ENCODE measurements around the gene RPN1. TPM values are rescaled to one million over a fixed set of nuclear protein-coding genes. Genes with fewer than 3 reads are reported as not detected.
A peak's percentile ranks its signal among the peaks of the same experiment; 100 is the strongest.
"Not testable (repeated sequence)": the region's sequence is repeated elsewhere in the genome, so short reads cannot be mapped to it uniquely, and the experiment has no call there.

The RPN1 gene
- total RNA-seq, 2 experiments from 2014 or later = 157 to 162 TPM

DNA sequence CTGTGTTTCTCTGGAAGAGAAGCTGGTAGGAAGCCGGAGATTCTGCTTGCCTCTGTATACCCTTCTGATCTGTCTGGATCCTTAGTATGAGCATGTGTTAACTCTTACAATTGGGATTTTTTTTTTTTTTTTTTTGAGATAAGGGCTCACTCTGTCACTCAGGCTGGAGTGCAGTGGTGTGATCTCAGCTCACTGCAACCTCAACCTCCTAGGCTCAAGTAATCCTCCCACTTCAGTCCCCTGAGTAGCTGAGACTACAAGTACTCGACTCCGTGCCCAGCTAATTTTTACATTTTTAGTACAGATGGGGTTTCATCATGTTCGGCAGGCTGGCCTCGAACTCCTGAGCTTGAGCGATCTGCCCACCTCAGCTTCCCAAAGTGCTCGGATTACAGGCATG lies 44.5 kb downstream of the RPN1 start:
- Mint-ChIP-seq H3K4me3 (no peak overlapping the region), H3K4me1 (ENCODE audit: low read depth) (no peaks in the 10 kb centered on the region), H3K27me3 (ENCODE audit: low read depth) (peaks cover 5% of the 10 kb centered on the region), H3K9me3 (ENCODE audit: insufficient read depth) (no peaks in the 10 kb centered on the region), H3K36me3 (ENCODE audit: low read depth) (no peaks in the 10 kb centered on the region), H3K27ac (no peak overlapping the region)
- no peak for DNase-seq
- ChIA-PET POLR2A (no interaction called here), CTCF (interaction anchor here (0.6 to 3.7 kb wide), 7 partner anchors 10 to 269 kb away, joined by 3 to 23 read pairs (median 4); no protein-coding TSS in a partner anchor)
- ATAC-seq = no peak

GRCh38 chr3:128605091-128606046 lies 45.2 kb downstream of the RPN1 start:
- Mint-ChIP-seq H3K36me3 (ENCODE audit: low read depth) (no peaks in the 10 kb centered on the region), H3K27ac (no peak overlapping the region), H3K4me1 (ENCODE audit: low read depth) (no peaks in the 10 kb centered on the region), H3K27me3 (ENCODE audit: low read depth) (peaks cover 5% of the 10 kb centered on the region), H3K9me3 (ENCODE audit: insufficient read depth) (no peaks in the 10 kb centered on the region), H3K4me3 (no peak overlapping the region)
- CTCF ChIA-PET = interaction anchor here (0.6 to 3.7 kb wide), 5 partner anchors 9 to 270 kb away, joined by 3 to 23 read pairs (median 6); no protein-coding TSS in a partner anchor
- POLR2A ChIA-PET = interaction anchor here (0.7 kb wide), 1 partner anchor 12 kb away, joined by 3 read pairs; no protein-coding TSS in a partner anchor
- ATAC-seq (no peak), DNase-seq (no peak)

GRCh38 chr3:128603811-128604775 lies 46.5 kb downstream of the RPN1 start:
- POLR2A ChIA-PET = interaction anchor here (0.7 kb wide), 1 partner anchor 13 kb away, joined by 3 read pairs; no protein-coding TSS in a partner anchor
- no peaks in the 10 kb centered on the region for H3K9me3 Mint-ChIP-seq (ENCODE audit: insufficient read depth)
- no peaks in the 10 kb centered on the region for H3K36me3 Mint-ChIP-seq (ENCODE audit: low read depth)
- peaks cover 5% of the 10 kb centered on the region for H3K27me3 Mint-ChIP-seq (ENCODE audit: low read depth)
- no peaks in the 10 kb centered on the region for H3K4me1 Mint-ChIP-seq (ENCODE audit: low read depth)
- no peak overlapping the region for H3K27ac Mint-ChIP-seq
- no peak for ATAC-seq
- CTCF ChIA-PET = interaction anchor here (2.9 kb wide), 1 partner anchor 121 kb away, joined by 8 read pairs; no protein-coding TSS in a partner anchor
- no peak overlapping the region for H3K4me3 Mint-ChIP-seq
- DNase-seq = no peak

DNA sequence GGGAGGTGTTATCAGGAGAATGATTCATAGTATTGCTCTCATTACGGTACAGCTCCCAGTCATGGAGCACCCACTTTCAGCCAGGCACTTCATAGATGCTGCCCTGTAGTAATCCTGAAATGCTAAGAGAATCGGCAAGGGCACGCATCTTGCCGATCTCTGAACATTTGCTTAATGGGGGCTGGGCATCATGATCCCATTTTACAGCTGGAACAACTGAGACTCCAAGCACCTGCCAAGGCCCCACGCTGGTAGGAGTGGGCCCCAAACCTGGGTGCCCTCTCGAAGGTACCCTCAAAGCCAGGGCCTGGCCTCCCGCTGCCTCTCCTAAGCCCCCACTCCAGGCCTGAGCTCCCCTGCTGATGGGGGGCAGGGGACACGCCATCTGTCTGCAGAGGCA lies 47.3 kb downstream of the RPN1 start:
- ATAC-seq (no peak), DNase-seq (no peak)
- ChIA-PET POLR2A (no interaction called here), CTCF (no interaction called here)
- H3K4me1 Mint-ChIP-seq (ENCODE audit: low read depth) = no peaks in the 10 kb centered on the region
- no peak overlapping the region for H3K27ac Mint-ChIP-seq
- no peaks in the 10 kb centered on the region for H3K9me3 Mint-ChIP-seq (ENCODE audit: insufficient read depth)
- H3K4me3 Mint-ChIP-seq = no peak overlapping the region
- peaks cover 5% of the 10 kb centered on the region for H3K27me3 Mint-ChIP-seq (ENCODE audit: low read depth)
- no peaks in the 10 kb centered on the region for H3K36me3 Mint-ChIP-seq (ENCODE audit: low read depth)

DNA sequence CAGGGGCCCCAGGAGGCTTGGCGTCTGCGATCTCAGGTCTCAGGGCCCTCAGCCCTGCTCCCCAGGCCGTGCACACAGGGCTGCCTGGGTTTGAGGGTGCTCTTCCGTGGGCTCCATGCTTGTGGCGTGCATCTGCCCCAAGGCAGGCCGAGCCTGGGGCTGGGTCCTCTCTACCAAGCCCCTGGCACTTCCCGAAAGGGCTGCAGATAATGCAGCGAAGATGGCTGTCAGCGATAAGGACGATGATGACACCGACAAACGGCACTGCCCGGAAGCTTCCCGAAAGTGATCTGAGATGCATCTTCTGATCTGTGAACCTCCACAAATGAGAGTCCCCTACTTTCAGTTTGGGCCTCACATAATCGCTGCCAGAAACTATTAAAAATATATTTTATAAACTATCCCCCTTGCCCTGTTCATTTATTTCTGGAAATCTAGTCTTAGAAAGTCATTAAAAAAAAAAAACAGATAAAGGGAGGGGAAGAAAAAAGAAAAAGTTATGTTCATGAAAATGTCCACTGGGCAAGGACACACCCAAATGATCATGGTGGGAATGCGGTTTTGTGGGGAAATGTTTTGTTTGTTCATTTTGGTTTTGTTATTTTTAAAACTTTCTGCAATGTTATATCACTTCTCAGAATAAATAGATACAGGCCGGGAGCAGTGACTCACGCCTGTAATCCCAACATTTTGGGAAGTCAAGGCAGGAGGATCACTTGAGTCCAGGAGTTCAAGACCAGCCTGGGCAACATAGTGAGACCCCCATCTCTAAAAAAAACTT lies 51.5 kb downstream of the RPN1 start:
- Mint-ChIP-seq H3K4me3 (no peak overlapping the region), H3K27me3 (ENCODE audit: low read depth) (no peaks in the 10 kb centered on the region), H3K4me1 (ENCODE audit: low read depth) (peaks cover 15% of the 10 kb centered on the region), H3K36me3 (ENCODE audit: low read depth) (no peaks in the 10 kb centered on the region), H3K9me3 (ENCODE audit: insufficient read depth) (no peaks in the 10 kb centered on the region), H3K27ac (no peak overlapping the region)
- DNase-seq (no peak), ATAC-seq (no peak)
- ChIA-PET POLR2A (no interaction called here), CTCF (interaction anchor here (1.1 kb wide), 1 partner anchor 19 kb away, joined by 3 read pairs; no protein-coding TSS in a partner anchor)

DNA sequence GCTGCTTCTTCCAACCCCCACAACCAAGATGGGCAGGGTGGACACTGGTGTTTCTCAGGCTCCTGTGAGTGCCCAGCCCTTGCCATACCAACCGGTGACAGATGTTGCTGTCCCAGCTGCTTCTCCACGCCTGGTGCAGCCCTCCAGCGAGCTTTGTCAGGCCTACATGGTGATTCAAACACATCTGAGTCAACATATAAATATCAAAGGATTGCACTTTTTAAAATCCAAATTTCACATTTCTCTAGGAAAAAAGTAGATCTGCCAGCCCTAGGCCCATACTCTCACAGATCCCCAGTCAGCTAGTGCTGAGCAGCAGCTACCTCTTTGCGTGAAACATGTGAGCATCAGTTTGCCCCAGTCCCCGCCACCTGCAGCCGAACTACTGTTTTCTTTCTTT lies 52.7 kb downstream of the RPN1 start:
- ATAC-seq (no peak), DNase-seq (no peak)
- ChIA-PET POLR2A (no interaction called here), CTCF (interaction anchor here (2.7 kb wide), 1 partner anchor 10 kb away, joined by 18 read pairs; no protein-coding TSS in a partner anchor)
- Mint-ChIP-seq H3K27me3 (ENCODE audit: low read depth) (no peaks in the 10 kb centered on the region), H3K4me3 (no peak overlapping the region), H3K9me3 (ENCODE audit: insufficient read depth) (no peaks in the 10 kb centered on the region), H3K4me1 (ENCODE audit: low read depth) (peaks cover 15% of the 10 kb centered on the region), H3K27ac (no peak overlapping the region), H3K36me3 (ENCODE audit: low read depth) (no peaks in the 10 kb centered on the region)

DNA sequence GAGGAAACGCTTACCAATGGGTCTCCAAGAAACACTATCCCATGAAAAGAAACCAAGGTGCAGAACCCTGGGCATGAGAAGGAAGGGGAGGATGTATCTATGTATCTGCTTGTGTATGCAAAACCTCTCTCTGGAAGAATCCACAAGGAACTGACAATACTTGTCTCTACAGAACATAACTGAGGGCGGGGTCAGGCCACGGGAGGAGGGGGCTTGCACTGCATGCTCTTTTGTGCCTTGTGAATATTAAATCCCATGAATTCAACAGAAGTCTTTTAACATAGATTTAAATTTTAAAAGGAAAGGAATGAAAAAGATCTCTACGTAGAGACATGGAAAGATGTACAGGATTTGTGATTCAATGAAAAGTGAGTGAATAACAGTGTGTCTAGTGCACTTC lies 57.8 kb downstream of the RPN1 start:
- CTCF ChIA-PET = no interaction called here

DNA sequence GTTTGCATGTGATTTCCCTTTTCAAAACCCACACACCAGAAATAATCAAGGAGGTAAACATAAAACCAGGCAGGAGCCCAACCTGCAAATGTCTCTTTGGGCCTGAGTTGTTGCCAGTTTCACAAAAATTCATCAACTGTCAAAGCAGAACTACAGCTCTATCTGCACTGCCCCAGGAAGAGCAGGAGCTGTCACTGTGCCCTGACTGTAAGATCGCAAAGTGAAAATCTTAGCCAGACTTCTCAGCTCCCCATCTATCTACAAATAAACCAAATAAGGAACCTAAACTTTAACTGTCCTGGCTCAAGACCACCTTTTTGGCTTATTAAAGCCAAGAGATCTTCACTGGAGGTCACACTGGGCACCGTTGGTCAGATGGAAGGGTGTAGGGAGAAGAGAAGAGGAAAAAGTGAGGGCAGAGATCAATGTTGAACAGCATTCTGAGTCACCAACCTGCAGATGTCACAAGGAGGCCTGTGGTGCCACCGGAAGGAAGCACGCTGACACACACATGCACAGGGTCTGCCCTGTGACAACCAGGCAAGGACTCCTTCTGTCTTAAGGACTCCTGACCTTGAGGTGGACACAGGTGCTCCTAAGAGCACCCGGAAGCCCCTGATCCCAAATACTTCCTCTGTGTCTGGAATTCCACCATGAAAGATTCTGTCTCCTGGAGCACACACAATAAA lies 58.7 kb downstream of the RPN1 start:
- POLR2A ChIA-PET = interaction anchor here (0.7 kb wide), 1 partner anchor 9 kb away, joined by 5 read pairs; no protein-coding TSS in a partner anchor
- ATAC-seq (peak; percentile 53), DNase-seq (peak; percentile 32)
- H3K9me3 Mint-ChIP-seq (ENCODE audit: insufficient read depth) = no peaks in the 10 kb centered on the region
- H3K4me3 Mint-ChIP-seq = no peak overlapping the region
- peak overlapping the region; percentile 47 for H3K27ac Mint-ChIP-seq
- H3K36me3 Mint-ChIP-seq (ENCODE audit: low read depth) = no peaks in the 10 kb centered on the region
- CTCF ChIA-PET = interaction anchor here (0.9 kb wide), 1 partner anchor 166 kb away, joined by 3 read pairs; no protein-coding TSS in a partner anchor
- H3K4me1 Mint-ChIP-seq (ENCODE audit: low read depth) = peaks cover 21% of the 10 kb centered on the region
- H3K27me3 Mint-ChIP-seq (ENCODE audit: low read depth) = peaks cover 4% of the 10 kb centered on the region

More for the DNA sequence above, 57.8 kb downstream of the RPN1 start:
- peaks cover 4% of the 10 kb centered on the region for H3K27me3 Mint-ChIP-seq (ENCODE audit: low read depth)
- H3K36me3 Mint-ChIP-seq (ENCODE audit: low read depth) = no peaks in the 10 kb centered on the region
- H3K27ac Mint-ChIP-seq = no peak overlapping the region
- DNase-seq (no peak), ATAC-seq (no peak)
- POLR2A ChIA-PET = interaction anchor here (0.7 kb wide), 1 partner anchor 8 kb away, joined by 5 read pairs; no protein-coding TSS in a partner anchor
- H3K9me3 Mint-ChIP-seq (ENCODE audit: insufficient read depth) = no peaks in the 10 kb centered on the region
- no peak overlapping the region for H3K4me3 Mint-ChIP-seq
- H3K4me1 Mint-ChIP-seq (ENCODE audit: low read depth) = peaks cover 21% of the 10 kb centered on the region

- CTCF ChIA-PET = no interaction called here
- no peak overlapping the region for H3K27ac Mint-ChIP-seq
- H3K36me3 Mint-ChIP-seq (ENCODE audit: low read depth) = no peaks in the 10 kb centered on the region
- no peak overlapping the region for H3K4me3 Mint-ChIP-seq
- DNase-seq (no peak), ATAC-seq (no peak)
- H3K4me1 Mint-ChIP-seq (ENCODE audit: low read depth) = peaks cover 21% of the 10 kb centered on the region
- H3K27me3 Mint-ChIP-seq (ENCODE audit: low read depth) = peaks cover 4% of the 10 kb centered on the region
- POLR2A ChIA-PET = no interaction called here
- no peaks in the 10 kb centered on the region for H3K9me3 Mint-ChIP-seq (ENCODE audit: insufficient read depth)
Observed at GRCh38 chr3:128590948-128591347, 59.7 kb downstream of the RPN1 start.

GRCh38 chr3:128589985-128590384 lies 60.6 kb downstream of the RPN1 start:
- peaks cover 14% of the 10 kb centered on the region for H3K4me1 Mint-ChIP-seq (ENCODE audit: low read depth)
- DNase-seq; H3K4me3 Mint-ChIP-seq; ATAC-seq; CTCF ChIA-PET; H3K9me3 Mint-ChIP-seq (ENCODE audit: insufficient read depth); H3K36me3 Mint-ChIP-seq (ENCODE audit: low read depth); H3K27me3 Mint-ChIP-seq (ENCODE audit: low read depth); POLR2A ChIA-PET; H3K27ac Mint-ChIP-seq: not testable (repeated sequence)

Measured in activated CD8-positive, alpha-beta T cell treated with anti-CD3 and anti-CD28 coated beads, Interleukin-2, amount 10 ng/mL, durations not matched to agents 7 days and 5 days (primary cell).